ENCODE data around the gene WDFY1. TPM values are rescaled to one million over a fixed set of nuclear protein-coding genes. Genes with fewer than 3 reads are reported as not detected.

The WDFY1 gene
- total RNA-seq, 1 donor from 2014 or later = 177 TPM

DNA sequence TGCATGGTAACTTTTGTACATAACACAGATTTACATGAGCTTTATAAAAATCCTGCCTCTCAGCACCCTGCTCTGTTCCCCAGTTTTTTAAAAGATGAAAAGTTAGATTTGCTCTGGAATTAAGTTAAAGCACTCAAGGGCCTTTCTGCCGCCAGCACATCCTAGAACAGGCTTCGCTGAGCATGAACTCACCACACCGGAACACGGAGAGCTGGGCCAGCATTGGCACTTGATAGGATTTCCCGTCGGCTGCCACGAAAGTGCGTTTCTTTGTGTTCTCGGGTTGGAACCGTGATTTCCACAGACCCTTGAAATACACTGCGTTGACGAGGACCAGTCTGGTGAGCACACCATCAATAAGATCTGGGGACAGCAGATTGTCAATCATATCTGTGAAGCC, 46.5 kb upstream of the WDFY1 start:
- Histone ChIP-seq H3K27ac (no peak overlapping the region), H2AFZ (replicated peaks) (no peak overlapping the region), H3K4me3 (no peak overlapping the region), H3K4me1 (peaks cover 9% of the 10 kb centered on the region), H3K9ac (no peak overlapping the region), H3F3A (ENCODE audit: low read depth) (no peaks in the 10 kb centered on the region), H3K9me3 (ENCODE audit: low read depth) (no peaks in the 10 kb centered on the region), H3K36me3 (no peaks in the 10 kb centered on the region), H3K27me3 (no peaks in the 10 kb centered on the region), H4K20me1 (ENCODE audit: low read depth) (no peaks in the 10 kb centered on the region), H3K4me2 (no peak overlapping the region), H3K79me2 (ENCODE audit: low read depth) (no peaks in the 10 kb centered on the region)
- no peaks in the 10 kb centered on the region for H3K36me3 Mint-ChIP-seq
- no peaks in the 10 kb centered on the region for H3K4me1 Mint-ChIP-seq
- no peak overlapping the region for H3K27ac Mint-ChIP-seq
- TF ChIP-seq, protein P1, sequence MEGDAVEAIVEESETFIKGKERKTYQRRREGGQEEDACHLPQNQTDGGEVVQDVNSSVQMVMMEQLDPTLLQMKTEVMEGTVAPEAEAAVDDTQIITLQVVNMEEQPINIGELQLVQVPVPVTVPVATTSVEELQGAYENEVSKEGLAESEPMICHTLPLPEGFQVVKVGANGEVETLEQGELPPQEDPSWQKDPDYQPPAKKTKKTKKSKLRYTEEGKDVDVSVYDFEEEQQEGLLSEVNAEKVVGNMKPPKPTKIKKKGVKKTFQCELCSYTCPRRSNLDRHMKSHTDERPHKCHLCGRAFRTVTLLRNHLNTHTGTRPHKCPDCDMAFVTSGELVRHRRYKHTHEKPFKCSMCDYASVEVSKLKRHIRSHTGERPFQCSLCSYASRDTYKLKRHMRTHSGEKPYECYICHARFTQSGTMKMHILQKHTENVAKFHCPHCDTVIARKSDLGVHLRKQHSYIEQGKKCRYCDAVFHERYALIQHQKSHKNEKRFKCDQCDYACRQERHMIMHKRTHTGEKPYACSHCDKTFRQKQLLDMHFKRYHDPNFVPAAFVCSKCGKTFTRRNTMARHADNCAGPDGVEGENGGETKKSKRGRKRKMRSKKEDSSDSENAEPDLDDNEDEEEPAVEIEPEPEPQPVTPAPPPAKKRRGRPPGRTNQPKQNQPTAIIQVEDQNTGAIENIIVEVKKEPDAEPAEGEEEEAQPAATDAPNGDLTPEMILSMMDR (IDR thresholded peaks at IDR 0.05) = no peak
- no peak for TF ChIP-seq EZH2phosphoT487 (IDR thresholded peaks at IDR 0.05)
- TF ChIP-seq EZH2 (IDR thresholded peaks at IDR 0.05) = no peak
- no peak for DNase-seq (ENCODE audit: low spot score)
- no peaks in the 10 kb centered on the region for H3K9me3 Mint-ChIP-seq
- no peak overlapping the region for H3K4me3 Mint-ChIP-seq
- H3K27me3 Mint-ChIP-seq (ENCODE audit: insufficient read depth, low read depth) = peaks cover 3% of the 10 kb centered on the region

DNA sequence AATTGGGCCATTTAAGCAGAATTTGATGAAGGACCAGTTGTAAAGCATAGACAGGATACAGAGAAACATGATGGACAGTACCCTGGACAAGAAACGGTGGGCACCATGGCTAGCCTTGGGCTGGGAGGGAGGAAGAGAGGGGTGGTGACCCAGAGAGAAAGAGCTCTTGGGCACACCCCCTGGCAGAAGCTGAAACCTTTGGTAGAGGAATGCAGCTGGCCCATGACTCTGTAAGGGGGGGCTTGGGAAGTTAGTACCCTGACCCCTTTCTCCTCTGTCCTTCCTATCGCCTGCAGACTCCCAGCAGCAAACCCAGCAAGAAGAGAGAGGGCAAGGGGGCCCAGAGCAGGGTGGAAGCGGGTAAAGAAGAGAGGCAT, 44.7 kb upstream of the WDFY1 start:
- peaks cover 3% of the 10 kb centered on the region for H3K27me3 Mint-ChIP-seq (ENCODE audit: insufficient read depth, low read depth)
- Histone ChIP-seq H3K4me2 (no peak overlapping the region), H3K9me3 (ENCODE audit: low read depth) (no peaks in the 10 kb centered on the region), H3K27me3 (no peaks in the 10 kb centered on the region), H3K9ac (no peak overlapping the region), H2AFZ (replicated peaks) (peak overlapping the region; percentile 9), H3K27ac (no peak overlapping the region), H3K79me2 (ENCODE audit: low read depth) (no peaks in the 10 kb centered on the region), H3K4me1 (peaks cover 9% of the 10 kb centered on the region), H3F3A (ENCODE audit: low read depth) (no peaks in the 10 kb centered on the region), H3K4me3 (no peak overlapping the region), H4K20me1 (ENCODE audit: low read depth) (no peaks in the 10 kb centered on the region), H3K36me3 (no peaks in the 10 kb centered on the region)
- DNase-seq (ENCODE audit: low spot score) = peak; percentile 39
- no peaks in the 10 kb centered on the region for H3K9me3 Mint-ChIP-seq
- no peak overlapping the region for H3K4me3 Mint-ChIP-seq
- no peak overlapping the region for H3K27ac Mint-ChIP-seq
- no peaks in the 10 kb centered on the region for H3K4me1 Mint-ChIP-seq
- no peaks in the 10 kb centered on the region for H3K36me3 Mint-ChIP-seq
- TF ChIP-seq EZH2 (IDR thresholded peaks at IDR 0.05) (no peak), EZH2phosphoT487 (IDR thresholded peaks at IDR 0.05) (no peak)
- TF ChIP-seq, protein P1 (IDR thresholded peaks at IDR 0.05) = no peak

DNA sequence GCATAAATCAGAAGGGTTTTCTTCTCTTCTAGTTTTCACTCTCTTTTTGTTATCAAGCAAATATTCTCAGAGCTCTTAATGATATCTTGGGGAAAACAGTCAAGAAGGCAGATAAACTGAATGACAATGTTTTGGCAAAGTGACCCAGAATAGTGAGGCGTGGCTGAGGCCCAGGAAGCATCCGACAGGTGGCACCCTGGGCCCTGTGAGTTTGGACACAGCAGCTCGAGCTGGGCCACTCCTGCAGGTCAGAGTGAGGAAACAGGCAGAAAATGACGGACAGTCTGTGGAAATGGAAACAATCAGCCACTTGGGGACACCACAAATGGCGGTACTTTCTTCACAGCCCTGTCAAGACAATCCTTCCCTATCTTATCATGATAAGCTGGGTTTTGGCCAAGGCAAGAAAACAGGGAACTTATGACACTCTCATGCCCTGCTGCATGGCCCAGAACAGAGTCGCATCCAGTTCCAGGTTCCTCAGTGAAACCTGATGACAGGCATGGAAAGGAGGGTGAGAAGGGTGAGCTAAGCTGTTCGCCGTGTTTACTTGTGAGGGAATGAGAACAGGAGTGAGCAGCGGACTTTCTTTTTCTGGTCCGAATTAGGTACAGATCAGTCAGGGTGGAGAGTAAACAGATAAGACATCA, 44.2 kb upstream of the WDFY1 start:
- TF ChIP-seq, protein P1 (IDR thresholded peaks at IDR 0.05) = peak; percentile 40
- no peak for TF ChIP-seq EZH2 (IDR thresholded peaks at IDR 0.05)
- no peaks in the 10 kb centered on the region for H3K4me1 Mint-ChIP-seq
- H4K20me1 ChIP-seq (ENCODE audit: low read depth) = no peaks in the 10 kb centered on the region
- peaks cover 9% of the 10 kb centered on the region for H3K4me1 ChIP-seq
- H3K36me3 ChIP-seq = no peaks in the 10 kb centered on the region
- H3K36me3 Mint-ChIP-seq = peaks cover 4% of the 10 kb centered on the region
- no peaks in the 10 kb centered on the region for H3F3A ChIP-seq (ENCODE audit: low read depth)
- no peak overlapping the region for H3K4me3 ChIP-seq
- H3K27me3 ChIP-seq = no peaks in the 10 kb centered on the region
- H3K79me2 ChIP-seq (ENCODE audit: low read depth) = no peaks in the 10 kb centered on the region
- H3K27me3 Mint-ChIP-seq (ENCODE audit: insufficient read depth, low read depth) = peaks cover 3% of the 10 kb centered on the region
- no peaks in the 10 kb centered on the region for H3K9me3 Mint-ChIP-seq
- DNase-seq (ENCODE audit: low spot score) = peak; percentile 58
- H3K27ac ChIP-seq = no peak overlapping the region
- peak overlapping the region; percentile 77 for H3K27ac Mint-ChIP-seq
- no peaks in the 10 kb centered on the region for H3K9me3 ChIP-seq (ENCODE audit: low read depth)
- H3K4me3 Mint-ChIP-seq = no peak overlapping the region
- no peak overlapping the region for H3K4me2 ChIP-seq
- H3K9ac ChIP-seq = no peak overlapping the region
- peak overlapping the region; percentile 9 for H2AFZ ChIP-seq (replicated peaks)
